H1 (cell line): ENCODE results near the gene ZFAND2B. TPM values are rescaled to one million over a fixed set of nuclear protein-coding genes. Genes with fewer than 3 reads are reported as not detected.

Source experiments
- CTCF ChIA-PET: fragments of 300-600 bp; sonication (Branson Sonifier 250); formaldehyde crosslinking; loops from one replicate; lab custom pipeline; 2021; ENCODE audit not compliant: partially characterized antibody; lab: Charles Lee
- POLR2A ChIA-PET: fragments of 300-600 bp; sonication (Branson Sonifier 250); formaldehyde crosslinking; loops from one replicate; lab custom pipeline; 2021; ENCODE audit warnings: inconsistent platforms; ENCODE audit not compliant: partially characterized antibody; lab: Charles Lee
- DNase-seq, 2 experiments: peaks; one replicate each; pipeline versions ENCODE4 v3.0.0 to v3.0.0-alpha.2; 2010 to 2022; ENCODE audit warnings: low spot score in 2 of 2, low read depth in 1 of 2, mixed read lengths in 1 of 2
- FAIRE-seq: peaks from 2 replicates; lab custom pipeline; 2011; peaks lifted over from hg19 to GRCh38; lab: Jason Lieb, UNC
- H2AFZ ChIP-seq: 2 replicates; pipeline ENCODE4 v1.8.1; 2012; ENCODE audit warnings: low read length, inconsistent platforms
- H2AK5ac ChIP-seq: 2 replicates; pipeline ENCODE4 v1.6.1; 2013; ENCODE audit warnings: low read depth, low read length
- H2BK120ac ChIP-seq: replicated peaks from 2 replicates; pipeline ENCODE3; 2013; ENCODE audit warnings: low read depth, low read length, inconsistent platforms
- H2BK12ac ChIP-seq: 2 replicates; pipeline ENCODE4 v1.6.1; 2013; ENCODE audit warnings: low read depth, low read length
- H2BK15ac ChIP-seq: 2 replicates; pipeline ENCODE4 v1.6.1; 2013; ENCODE audit warnings: low read length
- H2BK20ac ChIP-seq: 2 replicates; pipeline ENCODE4 v1.6.1; 2013; ENCODE audit warnings: low read length
- H2BK5ac ChIP-seq: 2 replicates; pipeline ENCODE4 v1.6.1; 2013; ENCODE audit warnings: low read depth, low read length
- H3K14ac ChIP-seq: 2 replicates; pipeline ENCODE4 v1.6.1; 2013; ENCODE audit warnings: inconsistent platforms; ENCODE audit not compliant: insufficient read length
- H3K18ac ChIP-seq: 2 replicates; pipeline ENCODE4 v1.6.1; 2013; ENCODE audit warnings: low read length; ENCODE audit errors: extremely low read depth
- H3K23ac ChIP-seq: 2 replicates; pipeline ENCODE4 v1.6.1; 2013; ENCODE audit warnings: inconsistent platforms; ENCODE audit not compliant: insufficient read length
- H3K23me2 ChIP-seq: 2 replicates; pipeline ENCODE4 v1.6.1; 2013; ENCODE audit warnings: low read depth, low read length
- H3K27ac ChIP-seq: 2 replicates; pipeline ENCODE4 v1.6.1; 2011; ENCODE audit warnings: low read depth, low read length, inconsistent platforms
- H3K27me3 ChIP-seq, 4 experiments: replicated peaks in 1 of 4; 1 replicate in 1 of 4; 2 replicates in 3 of 4; pipeline versions ENCODE4 v1.6.1 to v1.8.1; 2011 to 2013; ENCODE audit warnings: low read length in 3 of 4, mild to moderate bottlenecking in 3 of 4, inconsistent platforms in 2 of 4, mixed read lengths in 2 of 4, moderate library complexity in 1 of 4; ENCODE audit not compliant: control insufficient read depth in 3 of 4, insufficient read depth in 3 of 4; ENCODE audit errors: extremely low read depth in 1 of 4
- H3K36me3 ChIP-seq, 4 experiments: 2 replicates each; pipeline versions ENCODE4 v1.6.1 to v1.8.1; 2011 to 2013; ENCODE audit warnings: mild to moderate bottlenecking in 4 of 4, low read length in 3 of 4, moderate library complexity in 2 of 4, control low read depth in 1 of 4, inconsistent platforms in 1 of 4; ENCODE audit not compliant: insufficient read depth in 4 of 4, control insufficient read depth in 2 of 4
- H3K4ac ChIP-seq: replicated peaks from 2 replicates; pipeline ENCODE3; 2013; ENCODE audit warnings: low read length, low read depth, mixed read lengths, inconsistent platforms; ENCODE audit not compliant: insufficient read length
- H3K4me1 ChIP-seq, 4 experiments: replicated peaks in 1 of 4; 1 replicate in 1 of 4; 2 replicates in 3 of 4; pipeline versions ENCODE4 v1.6.1 to v1.8.1; 2011 to 2013; ENCODE audit warnings: low read length in 3 of 4, inconsistent platforms in 2 of 4, mixed read lengths in 1 of 4; ENCODE audit not compliant: insufficient read depth in 4 of 4, control insufficient read depth in 3 of 4
- H3K4me2 ChIP-seq, 2 experiments: 2 replicates each; pipeline versions ENCODE4 v1.6.1 to v1.8.1; 2011 to 2013; ENCODE audit warnings: low read depth in 2 of 2, low read length in 2 of 2, control low read depth in 1 of 2, inconsistent platforms in 1 of 2, mild to moderate bottlenecking in 1 of 2; ENCODE audit not compliant: insufficient read depth in 1 of 2
- H3K4me3 ChIP-seq, 4 experiments: fragments of 200-600, 300-600 bp in 1 of 4; sonication (generic), shearing (Covaris generic), sonication (Bioruptor Twin) in 1 of 4; 2 replicates each; pipeline versions ENCODE4 v1.5.1 to v1.8.1; 2011 to 2016; ENCODE audit warnings: low read length in 4 of 4, low read depth in 3 of 4, control low read depth in 2 of 4, inconsistent platforms in 2 of 4, mild to moderate bottlenecking in 2 of 4, mixed read lengths in 1 of 4, moderate library complexity in 1 of 4; ENCODE audit not compliant: insufficient read depth in 2 of 4; ENCODE audit errors: extremely low read depth in 1 of 4
- H3K56ac ChIP-seq: replicated peaks from 2 replicates; pipeline ENCODE3; 2013; ENCODE audit warnings: low read depth, mild to moderate bottlenecking, mixed read lengths, low read length, inconsistent platforms; ENCODE audit not compliant: insufficient read length
- H3K79me1 ChIP-seq: 2 replicates; pipeline ENCODE4 v1.6.1; 2013; ENCODE audit warnings: low read depth, low read length, control low read depth
- H3K79me2 ChIP-seq, 2 experiments: 2 replicates each; pipeline versions ENCODE4 v1.6.1 to v1.8.1; 2012 to 2013; ENCODE audit warnings: low read length in 2 of 2, mild to moderate bottlenecking in 2 of 2, inconsistent platforms in 1 of 2; ENCODE audit not compliant: insufficient read depth in 2 of 2, control insufficient read depth in 1 of 2
- H3K9ac ChIP-seq, 4 experiments: replicated peaks in 1 of 4; 1 replicate in 1 of 4; 2 replicates in 3 of 4; pipeline versions ENCODE4 v1.6.1 to v1.8.1; 2011 to 2013; ENCODE audit warnings: low read depth in 3 of 4, low read length in 3 of 4, control low read depth in 2 of 4, mild to moderate bottlenecking in 2 of 4, moderate library complexity in 2 of 4, inconsistent platforms in 1 of 4; ENCODE audit errors: extremely low read depth in 1 of 4
- H3K9me3 ChIP-seq, 2 experiments: 2 replicates each; pipeline versions ENCODE4 v1.6.1 to v1.8.1; 2012 to 2013; ENCODE audit warnings: mild to moderate bottlenecking in 2 of 2, moderate library complexity in 2 of 2, control low read depth in 1 of 2, inconsistent platforms in 1 of 2, low read depth in 1 of 2, low read length in 1 of 2, mixed read lengths in 1 of 2; ENCODE audit not compliant: insufficient read depth in 2 of 2
- H4K20me1 ChIP-seq, 2 experiments: replicated peaks in 1 of 2; 2 replicates each; pipeline versions ENCODE3 to v1.8.1; 2011 to 2013; ENCODE audit warnings: inconsistent platforms in 2 of 2, low read length in 2 of 2, mild to moderate bottlenecking in 1 of 2; ENCODE audit not compliant: insufficient read depth in 2 of 2, control insufficient read depth in 1 of 2
- H4K5ac ChIP-seq: 2 replicates; pipeline ENCODE4 v1.6.1; 2013; ENCODE audit warnings: low read length, low read depth, mixed read lengths, inconsistent platforms; ENCODE audit not compliant: insufficient read length
- H4K8ac ChIP-seq: 2 replicates; pipeline ENCODE4 v1.8.0; 2013; ENCODE audit warnings: mild to moderate bottlenecking, moderate library complexity, low read length, inconsistent platforms; ENCODE audit not compliant: insufficient read depth; ENCODE audit errors: extremely low read depth
- H4K91ac ChIP-seq: replicated peaks from 2 replicates; pipeline ENCODE3; 2013; ENCODE audit warnings: low read length, mixed read lengths, inconsistent platforms; ENCODE audit not compliant: insufficient read length
- GABPA ChIP-seq: IDR thresholded peaks from 2 replicates; pipeline ENCODE4 v1.6.1; 2011; ENCODE audit warnings: mild to moderate bottlenecking, low read length, moderate library complexity, borderline replicate concordance; ENCODE audit not compliant: insufficient read depth
- SRF ChIP-seq: IDR thresholded peaks from 2 replicates; pipeline ENCODE4 v1.6.1; 2011; ENCODE audit warnings: mild to moderate bottlenecking, low read depth, low read length, moderate library complexity
- WGBS, 2 experiments: shearing (Covaris generic) in 1 of 2; methylation state at CpG; one replicate each; pipeline versions ENCODE4 v1.1.6 to v1.1.7; 2013 to 2015; ENCODE audit warnings: low lambda C conversion rate in 2 of 2, mixed read lengths in 2 of 2, inconsistent platforms in 1 of 2, low coverage in 1 of 2, missing lambda C conversion rate in 1 of 2; ENCODE audit not compliant: insufficient replicate concordance in 2 of 2, insufficient coverage in 1 of 2, insufficient read length in 1 of 2; ENCODE audit errors: extremely low coverage in 1 of 2, missing lambda C conversion rate in 1 of 2; 5-methylcytosine and 5-hydroxymethylcytosine counted together
- polyA plus RNA-seq, 7 experiments: library from polyadenylated mRNA; depleted of rRNA in 3 of 7; stranded (reverse) in 5 of 7; unstranded in 2 of 7; fragments of >200 nt in 5 of 7; fragments of 200-250 nt in 2 of 7; gene quantifications; 1 replicate in 5 of 7; 2 replicates in 1 of 7; 4 replicates in 1 of 7; pipeline versions ENCODE4 v1.2.1 to v1.2.3, GENCODE V29; 2011 to 2013; ENCODE audit warnings: missing spikeins in 2 of 7, mixed read lengths in 2 of 7
- total RNA-seq: library from RNA; stranded (reverse); fragmentation: NEBNext Ultra II Directional; extraction: Animal tissue kit (Norgen Biotek cat#: 25700); gene quantifications from 2 replicates; pipeline ENCODE4 v1.2.1, GENCODE V29; 2021

ZFAND2B gene
- total and polyA plus RNA-seq, 2 of the 8 experiments (the other 6 are each of a cell fraction or from before 2014, with no cell fraction given), result 16.0 to 17.9 TPM

- H3K4me3 ChIP-seq, result no peak overlapping the region
- H2BK5ac ChIP-seq, result no peak overlapping the region
- no peak overlapping the region for H3K14ac ChIP-seq
- no peak overlapping the region for H4K5ac ChIP-seq
- H3K79me1 ChIP-seq, result no peaks in the 10 kb centered on the region
- peaks cover 2 to 5% of the 10 kb centered on the region in 2 experiments for H4K20me1 ChIP-seq
- no peak overlapping the region for H2BK12ac ChIP-seq
- no peak overlapping the region for H2AK5ac ChIP-seq
- H3K23ac ChIP-seq, result no peak overlapping the region
- no peak for DNase-seq
- no peak overlapping the region for H2BK15ac ChIP-seq
- H3K79me2 ChIP-seq, result no peaks in the 10 kb centered on the region
- H3K9ac ChIP-seq, result no peak overlapping the region
- CTCF ChIA-PET, result interaction anchor here (0.6 to 12.5 kb wide), 25 partner anchors 9 to 281 kb away, joined by 3 to 149 read pairs (median 3); partner anchors contain the start of genes CDK5R2, CNPPD1, GLB1L and IHH
- no peak overlapping the region for H3K4me2 ChIP-seq
- no peak overlapping the region for H3K27ac ChIP-seq
- peaks cover 2% of the 10 kb centered on the region; the same call in 1 of the 2 replicates for H3K23me2 ChIP-seq
- no peak overlapping the region for H2BK20ac ChIP-seq
- H4K91ac ChIP-seq, result no peak overlapping the region
- no peaks in the 10 kb centered on the region; a peak in 1 of 7 replicates for H3K27me3 ChIP-seq
- no peak for FAIRE-seq
- H2BK120ac ChIP-seq, result no peak overlapping the region
- no peak overlapping the region for H3K56ac ChIP-seq
- no peaks in the 10 kb centered on the region for H3K9me3 ChIP-seq
- H3K18ac ChIP-seq, result no peak overlapping the region
- WGBS, 2 experiments, result 81% methylated on average over 8 of the region's 8 CpGs; no CpG with 5 or more reads in 1 of the 2 experiments
- POLR2A ChIA-PET, result interaction anchor here (0.7 to 1.6 kb wide), 5 partner anchors 19 to 139 kb away, joined by 3 to 5 read pairs (median 3); partner anchors contain the start of gene CNPPD1
- H2AFZ ChIP-seq, result no peak overlapping the region
- H3K36me3 ChIP-seq, result peaks cover 0 to 2% (median 0%) of the 10 kb centered on the region in 4 experiments; a peak in 3 of 8 replicates
- H4K8ac ChIP-seq, result no peak overlapping the region
- no peak overlapping the region for H3K4ac ChIP-seq
- peaks cover 0 to 5% (median 2%) of the 10 kb centered on the region in 4 experiments; a peak in 3 of 7 replicates for H3K4me1 ChIP-seq
- TF ChIP-seq SRF (no peak), GABPA (no peak)
Measured at GRCh38 chr2:219157396-219157795, 49.2 kb upstream of the ZFAND2B start.
